K562 (cell line): ENCODE results near the gene CDC45. TPM values are rescaled to one million over a fixed set of nuclear protein-coding genes. Genes with fewer than 3 reads are reported as not detected.
A peak's percentile ranks its signal among the peaks of the same experiment; 100 is the strongest.

Source experiments
- CAMTA2 ChIP-seq: fragments of 250-450 bp; sonication (Bioruptor Pico); conservative IDR thresholded peaks from 2 replicates; pipeline ENCODE4 v1.5.1; 2022
- CTCF ChIP-seq, 3 experiments: IDR thresholded peaks in 2 of 3; conservative IDR thresholded peaks in 1 of 3; 2 replicates each; pipeline ENCODE4 v1.5.1; 2011 to 2012; ENCODE audit warnings: low read length in 3 of 3, mild to moderate bottlenecking in 3 of 3, control low read depth in 2 of 3, improper control_type of control experiment in 1 of 3, inconsistent platforms in 1 of 3, low read depth in 1 of 3, mixed read lengths in 1 of 3, moderate library complexity in 1 of 3; ENCODE audit not compliant: insufficient read depth in 2 of 3
- CTCFL ChIP-seq: IDR thresholded peaks from 2 replicates; pipeline ENCODE4 v1.6.1; 2011; ENCODE audit warnings: borderline replicate concordance, low read depth, mild to moderate bottlenecking, moderate library complexity, low read length; ENCODE audit not compliant: insufficient read depth, poor library complexity, severe bottlenecking
- DIDO1 ChIP-seq: fragments of 450-650 bp; IDR thresholded peaks from 2 replicates; pipeline ENCODE4 v1.6.1; 2016; ENCODE audit warnings: low read depth, missing biosample characterization, missing genetic modification characterization
- EGR1 ChIP-seq: fragments of 450-650 bp; conservative IDR thresholded peaks from 2 replicates; pipeline ENCODE4 v1.6.1; 2017; ENCODE audit warnings: mild to moderate bottlenecking
- EP400 ChIP-seq: fragments of 450-650 bp; IDR thresholded peaks from 2 replicates; pipeline ENCODE4 v1.6.1; 2017; ENCODE audit warnings: antibody characterized with exemption, mild to moderate bottlenecking, moderate library complexity
- GATA2 ChIP-seq: sonication (generic); formaldehyde crosslinking; IDR thresholded peaks from 2 replicates; pipeline ENCODE4 v1.4.0; 2020; ENCODE audit warnings: mild to moderate bottlenecking, missing genetic modification reagents
- KLF16 ChIP-seq: IDR thresholded peaks from 2 replicates; pipeline ENCODE4 v1.6.1; 2016; ENCODE audit warnings: antibody characterized with exemption
- KLF6 ChIP-seq: fragments of 250-450 bp; sonication (Bioruptor Pico); IDR thresholded peaks from 2 replicates; pipeline ENCODE4 v1.4.0; 2020; ENCODE audit warnings: mild to moderate bottlenecking, moderate library complexity, borderline replicate concordance
- MAFG ChIP-seq: fragments of 450-650 bp; conservative IDR thresholded peaks from 2 replicates; pipeline ENCODE4 v1.6.1; 2016; ENCODE audit warnings: missing genetic modification characterization, missing compliant biosample characterization
- MLX ChIP-seq, 2 experiments: fragments of 450-650 bp in 1 of 2; sonication (generic) in 1 of 2; formaldehyde crosslinking; conservative IDR thresholded peaks; 2 replicates each; pipeline versions ENCODE4 v1.4.0 to v1.8.1; 2020 to 2022; ENCODE audit warnings: mild to moderate bottlenecking in 1 of 2, missing genetic modification reagents in 1 of 2
- PPARD ChIP-seq: fragments of 250-450 bp; sonication (Bioruptor Pico); IDR thresholded peaks from 2 replicates; pipeline ENCODE4 v1.8.0; 2022; ENCODE audit warnings: inconsistent platforms, mild to moderate bottlenecking, moderate library complexity
- RAD21 ChIP-seq, 2 experiments: fragments of 250-450 bp in 1 of 2; fragments of 450-650 bp in 1 of 2; sonication (Bioruptor Pico) in 1 of 2; formaldehyde crosslinking in 1 of 2; IDR thresholded peaks in 1 of 2; conservative IDR thresholded peaks in 1 of 2; 2 replicates each; pipeline versions ENCODE4 v1.4.0 to v1.8.0; 2020 to 2022; ENCODE audit warnings: mild to moderate bottlenecking in 2 of 2, moderate library complexity in 1 of 2
- RBM25 ChIP-seq: fragments of 200-400 bp; formaldehyde crosslinking; IDR thresholded peaks from 2 replicates; pipeline ENCODE4 v1.6.1; 2018; ENCODE audit warnings: low read length, low read depth, moderate library complexity; ENCODE audit not compliant: severe bottlenecking
- RFX7 ChIP-seq: fragments of 250-450 bp; sonication (Bioruptor Pico); IDR thresholded peaks from 2 replicates; pipeline ENCODE4 v1.5.1; 2021; ENCODE audit warnings: mild to moderate bottlenecking
- SRSF7 ChIP-seq: fragments of 200-400 bp; formaldehyde crosslinking; optimal IDR thresholded peaks from 2 replicates; pipeline ENCODE3; 2017; ENCODE audit warnings: mild to moderate bottlenecking, low read depth, low read length
- TCF7 ChIP-seq: sonication (generic); IDR thresholded peaks from 2 replicates; pipeline ENCODE4 v1.6.1; 2016; ENCODE audit warnings: antibody characterized with exemption, borderline replicate concordance
- TEAD2 ChIP-seq: fragments of 450-650 bp; IDR thresholded peaks from 2 replicates; pipeline ENCODE4 v1.6.1; 2016; ENCODE audit warnings: missing genetic modification characterization, control low read depth, missing compliant biosample characterization
- THRAP3 ChIP-seq: fragments of 450-650 bp; IDR thresholded peaks from 2 replicates; pipeline ENCODE4 v1.6.1; 2016; ENCODE audit warnings: mild to moderate bottlenecking, inconsistent platforms, borderline replicate concordance
- ZBTB17 ChIP-seq: fragments of 450-650 bp; formaldehyde crosslinking; IDR thresholded peaks from 2 replicates; pipeline ENCODE4 v1.4.0; 2020; ENCODE audit warnings: mild to moderate bottlenecking
- ZNF121 ChIP-seq: sonication (generic); formaldehyde crosslinking; conservative IDR thresholded peaks from 2 replicates; pipeline ENCODE4 v1.8.0; 2022; ENCODE audit warnings: missing genetic modification reagents
- ZNF253 ChIP-seq: fragments of 250-450 bp; sonication (Bioruptor Pico); conservative IDR thresholded peaks from 2 replicates; pipeline ENCODE4 v1.6.1; 2021; ENCODE audit warnings: mild to moderate bottlenecking
- ZNF766 ChIP-seq: fragments of 200-800 bp; sonication (Bioruptor generic); conservative IDR thresholded peaks from 2 replicates; pipeline ENCODE4 v1.6.1; 2016; ENCODE audit warnings: missing genetic modification characterization, missing compliant biosample characterization
- polyA plus RNA-seq, 8 experiments: library from polyadenylated mRNA; depleted of rRNA in 4 of 8; stranded (reverse) in 5 of 8; unstranded in 3 of 8; fragments of >200 nt; fragmentation: Nextera tagmentation in 2 of 8; fragmentation: Illumina TruSeq in 1 of 8; extraction: Ambion mirVana in 2 of 8; extraction: Trizol in 1 of 8; gene quantifications; 2 replicates each; pipeline versions ENCODE4 v1.2.1 to v1.2.3, GENCODE V29; 2011 to 2014; ENCODE audit warnings: inconsistent platforms in 1 of 8, missing spikeins in 1 of 8
- total RNA-seq, 7 experiments: library from RNA; depleted of rRNA in 6 of 7; stranded (reverse); fragments of >200 nt in 6 of 7; fragmentation: Illumina TruSeq in 2 of 7; extraction: Trizol in 2 of 7; gene quantifications; 2 replicates each; pipeline versions ENCODE4 v1.2.1 to v1.2.3, GENCODE V29; 2011 to 2021; ENCODE audit warnings: low replicate concordance in 1 of 7

Gene CDC45
- total and polyA plus RNA-seq, 9 of the 15 experiments (the other 6 are each of a cell fraction or from before 2014, with no cell fraction given) = 251 to 580 (median 410) TPM

GRCh38 chr22:19479355-19480172 lies at the start of gene CDC45 (continued):
- TF ChIP-seq ZNF253 (0 out of 2 replicates have a peak, but pooled peaks have one; percentile 31), TEAD2 (tag) (peak; percentile 64; the same call in 1 of the 2 replicates), SRSF7 (no peak), CTCFL (no peak), MAFG (tag) (peak; percentile 37; the same call in 1 of the 2 replicates), MLX (CRISPR knock-in tag; conservative IDR thresholded peaks at IDR 0.05) (peak in 1 of 2 experiments; percentile 95; a peak in 3 of 4 replicates), DIDO1 (tag) (peak; percentile 100), THRAP3 (no peak), ZNF766 (CRISPR knock-in tag) (no peak), KLF6 (peak; percentile 95; the same call in 1 of the 2 replicates), RFX7 (CRISPR knock-in tag) (peak; percentile 80; the same call in 1 of the 2 replicates), RAD21 (CRISPR knock-in tag; conservative IDR thresholded peaks at IDR 0.05 in 1 of 2, IDR thresholded peaks at IDR 0.05 in 1 of 2) (peak in 1 of 2 experiments; percentile 42; a peak in 2 of 4 replicates), GATA2 (no peak), ZBTB17 (CRISPR knock-in tag) (peak; percentile 93), EP400 (no peak), ZNF121 (no peak), EGR1 (no peak), CTCF (IDR thresholded peaks at IDR 0.05 in 2 of 3, conservative IDR thresholded peaks at IDR 0.05 in 1 of 3; ENCODE audit: insufficient read depth in 2 of 3, low read depth in 1 of 3, low read length in 3 of 3) (0 out of 6 replicates have a peak, but pooled peaks of 2 of the 3 experiments have one; percentile 9 to 11), PPARD (no peak), KLF16 (no peak), TCF7 (no peak), RBM25 (peak; percentile 88), CAMTA2 (CRISPR knock-in tag) (peak; percentile 92; the same call in 1 of the 2 replicates)
